ENCODE measurements around the gene ZNF157. TPM values are rescaled to one million over a fixed set of nuclear protein-coding genes. Genes with fewer than 3 reads are reported as not detected.
"Not testable (repeated sequence)": the region's sequence is repeated elsewhere in the genome, so short reads cannot be mapped to it uniquely, and the experiment has no call there.

Gene ZNF157
- under 1 TPM; 0.50 to 0.53 TPM for total RNA-seq

GRCh38 chrX:47370278-47370677 is at the start of gene ZNF157:
TSS of gene ZNF157 (plus strand) at chrX:47370578. CDS start at chrX:47370669, 91 bp downstream.
- intact Hi-C loops (cut with micrococcal nuclease) = no loop called here

GRCh38 chrX:47321386-47321785 is 49.0 kb upstream of the ZNF157 start:
- Mint-ChIP-seq H3K36me3 (no peaks in the 10 kb centered on the region), H3K4me1 (ENCODE audit: low read depth) (no peaks in the 10 kb centered on the region), H3K4me3 (no peak overlapping the region), H3K9me3 (no peaks in the 10 kb centered on the region), H3K27me3 (no peaks in the 10 kb centered on the region), H3K27ac (no peak overlapping the region)
- DNase-seq = no peak
- intact Hi-C loops (cut with micrococcal nuclease) = no loop called here
- CTCF ChIA-PET = no interaction called here
- POLR2A ChIA-PET = no interaction called here

More at GRCh38 chrX:47370278-47370677, at the start of gene ZNF157:
- ChIA-PET POLR2A (no interaction called here), CTCF (interaction anchor here (1.2 kb wide), 1 partner anchor 14 kb away, joined by 3 read pairs; no protein-coding TSS in a partner anchor)
- Mint-ChIP-seq H3K27ac (no peak within 1 kb of the TSS), H3K9me3 (no peaks in the 10 kb centered on the region), H3K27me3 (no peaks in the 10 kb centered on the region), H3K4me3 (no peak within 1 kb of the TSS), H3K36me3 (no peaks in the 10 kb centered on the region), H3K4me1 (ENCODE audit: low read depth) (peaks cover 11% of the 10 kb centered on the region)
- no peak for DNase-seq

- H3K27me3 Mint-ChIP-seq = no peaks in the 10 kb centered on the region
- CTCF ChIA-PET = no interaction called here
- no peaks in the 10 kb centered on the region for H3K9me3 Mint-ChIP-seq
- no peaks in the 10 kb centered on the region for H3K4me1 Mint-ChIP-seq (ENCODE audit: low read depth)
- H3K4me3 Mint-ChIP-seq = no peak overlapping the region
- POLR2A ChIA-PET = no interaction called here
- H3K27ac Mint-ChIP-seq = no peak overlapping the region
- intact Hi-C loops (cut with micrococcal nuclease) = no loop called here
- no peaks in the 10 kb centered on the region for H3K36me3 Mint-ChIP-seq
- no peak for DNase-seq
These were observed 48.5 kb upstream of the ZNF157 start for GRCh38 chrX:47321823-47322371.

- no peaks in the 10 kb centered on the region for H3K27me3 Mint-ChIP-seq
- no peak overlapping the region for H3K4me3 Mint-ChIP-seq
- POLR2A ChIA-PET = no interaction called here
- no peak for DNase-seq
- no peaks in the 10 kb centered on the region for H3K36me3 Mint-ChIP-seq
- intact Hi-C loops (cut with micrococcal nuclease) = no loop called here
- peaks cover under 1% of the 10 kb centered on the region for H3K4me1 Mint-ChIP-seq (ENCODE audit: low read depth)
- no peak overlapping the region for H3K27ac Mint-ChIP-seq
- H3K9me3 Mint-ChIP-seq = no peaks in the 10 kb centered on the region
- CTCF ChIA-PET = no interaction called here
These were observed 42.5 kb upstream of the ZNF157 start for GRCh38 chrX:47327902-47328301.

GRCh38 chrX:47332729-47333128 is 37.6 kb upstream of the ZNF157 start:
- H3K27me3 Mint-ChIP-seq; POLR2A ChIA-PET; H3K9me3 Mint-ChIP-seq; H3K4me3 Mint-ChIP-seq; DNase-seq; H3K4me1 Mint-ChIP-seq (ENCODE audit: low read depth); H3K36me3 Mint-ChIP-seq; H3K27ac Mint-ChIP-seq; intact Hi-C loops (cut with micrococcal nuclease): not testable (repeated sequence)
- CTCF ChIA-PET = interaction anchor here (0.6 kb wide), 1 partner anchor 187 kb away, joined by 3 read pairs; the partner anchor contains the start of gene RBM10

- no peaks in the 10 kb centered on the region for H3K36me3 Mint-ChIP-seq
- DNase-seq = no peak
- H3K9me3 Mint-ChIP-seq = no peaks in the 10 kb centered on the region
- ChIA-PET POLR2A (no interaction called here), CTCF (no interaction called here)
- no peaks in the 10 kb centered on the region for H3K27me3 Mint-ChIP-seq
- no peak overlapping the region for H3K4me3 Mint-ChIP-seq
- H3K4me1 Mint-ChIP-seq (ENCODE audit: low read depth) = no peaks in the 10 kb centered on the region
- no peak overlapping the region for H3K27ac Mint-ChIP-seq
- intact Hi-C loops (cut with micrococcal nuclease) = no loop called here
These were observed 18.7 kb upstream of the ZNF157 start for GRCh38 chrX:47351706-47352105.

GRCh38 chrX:47358387-47359065 is 11.9 kb upstream of the ZNF157 start:
- peak overlapping the region; percentile 70 for H3K27ac Mint-ChIP-seq
- no peaks in the 10 kb centered on the region for H3K9me3 Mint-ChIP-seq
- no peaks in the 10 kb centered on the region for H3K27me3 Mint-ChIP-seq
- H3K4me1 Mint-ChIP-seq (ENCODE audit: low read depth) = peaks cover 10% of the 10 kb centered on the region
- intact Hi-C loops (cut with micrococcal nuclease) = no loop called here
- H3K36me3 Mint-ChIP-seq = no peaks in the 10 kb centered on the region
- CTCF ChIA-PET = interaction anchor here (0.9 kb wide), 1 partner anchor 8 kb away, joined by 3 read pairs; no protein-coding TSS in a partner anchor
- POLR2A ChIA-PET = no interaction called here
- H3K4me3 Mint-ChIP-seq = no peak overlapping the region
- peak; percentile 33 for DNase-seq

GRCh38 chrX:47360423-47361179 is 9.8 kb upstream of the ZNF157 start:
- Mint-ChIP-seq H3K27me3 (no peaks in the 10 kb centered on the region), H3K9me3 (no peaks in the 10 kb centered on the region), H3K36me3 (no peaks in the 10 kb centered on the region), H3K4me3 (no peak overlapping the region), H3K27ac (no peak overlapping the region), H3K4me1 (ENCODE audit: low read depth) (peaks cover 10% of the 10 kb centered on the region)
- POLR2A ChIA-PET = no interaction called here
- intact Hi-C loops (cut with micrococcal nuclease) = no loop called here
- CTCF ChIA-PET = interaction anchor here (0.6 kb wide), 2 partner anchors 17 to 283 kb away, joined by 3 read pairs; partner anchors contain the start of gene RGN
- DNase-seq = no peak

GRCh38 chrX:47361538-47362511 is 8.6 kb upstream of the ZNF157 start:
- H3K9me3 Mint-ChIP-seq = no peaks in the 10 kb centered on the region
- H3K36me3 Mint-ChIP-seq = no peaks in the 10 kb centered on the region
- H3K4me3 Mint-ChIP-seq = no peak overlapping the region
- CTCF ChIA-PET = no interaction called here
- H3K4me1 Mint-ChIP-seq (ENCODE audit: low read depth) = peaks cover 19% of the 10 kb centered on the region
- peak; percentile 18 for DNase-seq
- no peak overlapping the region for H3K27ac Mint-ChIP-seq
- POLR2A ChIA-PET = no interaction called here
- no peaks in the 10 kb centered on the region for H3K27me3 Mint-ChIP-seq
- intact Hi-C loops (cut with micrococcal nuclease) = no loop called here

GRCh38 chrX:47366041-47366722 is 4.2 kb upstream of the ZNF157 start:
- intact Hi-C loops (cut with micrococcal nuclease) = loop anchor here (1.0 to 2.0 kb wide), 2 partner anchors 15 to 173 kb away; partner anchors contain the start of gene UBA1
- ChIA-PET CTCF (interaction anchor here (1.0 kb wide), 1 partner anchor 8 kb away, joined by 3 read pairs; no protein-coding TSS in a partner anchor), POLR2A (interaction anchor here (0.7 kb wide), 1 partner anchor 148 kb away, joined by 3 read pairs; no protein-coding TSS in a partner anchor)
- no peaks in the 10 kb centered on the region for H3K27me3 Mint-ChIP-seq
- H3K36me3 Mint-ChIP-seq = no peaks in the 10 kb centered on the region
- DNase-seq = peak; percentile 80
- H3K27ac Mint-ChIP-seq = peak overlapping the region; percentile 81
- no peaks in the 10 kb centered on the region for H3K9me3 Mint-ChIP-seq
- H3K4me1 Mint-ChIP-seq (ENCODE audit: low read depth) = peaks cover 13% of the 10 kb centered on the region
- H3K4me3 Mint-ChIP-seq = peak overlapping the region; percentile 83

- Mint-ChIP-seq H3K27me3 (no peaks in the 10 kb centered on the region), H3K9me3 (no peaks in the 10 kb centered on the region), H3K36me3 (no peaks in the 10 kb centered on the region), H3K4me3 (no peak overlapping the region), H3K27ac (no peak overlapping the region), H3K4me1 (ENCODE audit: low read depth) (no peaks in the 10 kb centered on the region)
- ChIA-PET CTCF (interaction anchor here (0.7 kb wide), 1 partner anchor 164 kb away, joined by 3 read pairs; no protein-coding TSS in a partner anchor), POLR2A (no interaction called here)
- no peak for DNase-seq
- intact Hi-C loops (cut with micrococcal nuclease) = no loop called here
These were observed 2.8 kb downstream of the ZNF157 start for GRCh38 chrX:47373198-47373597.

All from activated CD4-positive, alpha-beta memory T cell treated with anti-CD3 and anti-CD28 coated beads for 36 hours (primary cell).